HCT116 (cell line): Measurements from ENCODE around the gene CTNNA2. TPM values are rescaled to one million over a fixed set of nuclear protein-coding genes. Genes with fewer than 3 reads are reported as not detected.

Experiments used
- ATAC-seq: fragments of 200-7000 bp; cut with Tn5 transposase; 2 replicates; pipeline ENCODE4 v1.9.1; 2020; ENCODE audit warnings: mild to moderate bottlenecking, moderate library complexity
- BruUV-seq: library from RNA; stranded (reverse); fragments of 400-500 nt; replicated peaks from 2 replicates; lab custom pipeline; 2021; lab: Mats Ljungman, UMichigan
- CTCF ChIA-PET: fragments of 300-600 bp; sonication (Branson Sonifier 250); formaldehyde crosslinking; loops from one replicate; lab custom pipeline; 2021; ENCODE audit warnings: antibody characterized with exemption; lab: Charles Lee
- POLR2A ChIA-PET: fragments of 300-600, 350-600 bp; sonication (Branson Sonifier 250); formaldehyde crosslinking; loops from one replicate; lab custom pipeline; 2021; ENCODE audit warnings: antibody characterized with exemption; lab: Charles Lee
- RAD21 ChIA-PET, 2 experiments: fragments of 300-600 bp; sonication (Branson Sonifier 250); formaldehyde crosslinking; loops; one replicate each; lab custom pipeline; 2023; ENCODE audit warnings: low total read pairs in 2 of 2; ENCODE audit not compliant: uncharacterized antibody in 2 of 2, unreplicated experiment in 2 of 2, low non-redundant PET in 1 of 2; lab: Charles Lee
- DNase-seq: peaks from one replicate; pipeline ENCODE4 v3.0.0-alpha.2; 2010; ENCODE audit warnings: low read depth, low spot score
- H2AFZ ChIP-seq: fragments of 200-600 bp; shearing (Covaris generic), sonication (generic); 2 replicates; pipeline ENCODE4 v1.6.1; 2017; ENCODE audit warnings: low read depth, mixed run types, mixed read lengths, antibody characterized with exemption, low read length; ENCODE audit not compliant: poor library complexity, severe bottlenecking
- H3K27ac ChIP-seq: 2 replicates; pipeline ENCODE4 v1.5.1; 2012; ENCODE audit warnings: low read depth, low read length
- H3K27me3 ChIP-seq: fragments of 200-600 bp; sonication (generic); 2 replicates; pipeline ENCODE4 v1.6.1; 2016; ENCODE audit warnings: mixed run types, low read length, mixed read lengths; ENCODE audit not compliant: insufficient read depth
- H3K36me3 ChIP-seq, 2 experiments: fragments of 200-500 bp in 1 of 2; fragments of 200-600 bp in 1 of 2; sonication (Bioruptor generic) in 1 of 2; sonication (generic) in 1 of 2; 2 replicates each; pipeline versions ENCODE4 v1.5.1 to v1.6.1; 2014 to 2016; ENCODE audit warnings: low read length in 2 of 2, inconsistent platforms in 1 of 2, mixed read lengths in 1 of 2, mixed run types in 1 of 2; ENCODE audit not compliant: insufficient read depth in 2 of 2, control insufficient read depth in 1 of 2
- H3K4me1 ChIP-seq, 2 experiments: fragments of 200-600 bp in 1 of 2; sonication (generic) in 1 of 2; 2 replicates each; pipeline versions ENCODE4 v1.5.1 to v1.6.1; 2012 to 2017; ENCODE audit warnings: low read length in 2 of 2, inconsistent platforms in 1 of 2, mild to moderate bottlenecking in 1 of 2, mixed read lengths in 1 of 2, mixed run types in 1 of 2, moderate library complexity in 1 of 2; ENCODE audit not compliant: insufficient read depth in 2 of 2, control insufficient read depth in 1 of 2
- H3K4me2 ChIP-seq: fragments of 200-600 bp; sonication (generic); 2 replicates; pipeline ENCODE4 v1.6.1; 2017; ENCODE audit warnings: mixed run types, low read length, mixed read lengths
- H3K4me3 ChIP-seq, 2 experiments: fragments of 200-600 bp in 1 of 2; sonication (generic) in 1 of 2; replicated peaks in 1 of 2; 2 replicates each; pipeline ENCODE4 v1.5.1; 2011 to 2016; ENCODE audit warnings: low read length in 2 of 2, control low read depth in 1 of 2, low read depth in 1 of 2, mild to moderate bottlenecking in 1 of 2, mixed read lengths in 1 of 2, mixed run types in 1 of 2
- H3K79me2 ChIP-seq: fragments of 200-600 bp; sonication (generic); 2 replicates; pipeline ENCODE4 v1.6.1; 2017; ENCODE audit warnings: mild to moderate bottlenecking, mixed run types, low read length, moderate library complexity, mixed read lengths; ENCODE audit not compliant: insufficient read depth
- H3K9ac ChIP-seq: fragments of 200-600 bp; sonication (generic); 2 replicates; pipeline ENCODE4 v1.6.1; 2016; ENCODE audit warnings: low read length, mixed read lengths
- H3K9me2 ChIP-seq: fragments of 200-600 bp; sonication (generic), shearing (Covaris generic); 2 replicates; pipeline ENCODE4 v1.6.1; 2017; ENCODE audit warnings: mixed run types, mild to moderate bottlenecking, moderate library complexity; ENCODE audit not compliant: insufficient read depth
- H3K9me3 ChIP-seq, 2 experiments: fragments of 200-500 bp in 1 of 2; fragments of 200-600 bp in 1 of 2; sonication (Bioruptor generic) in 1 of 2; sonication (generic) in 1 of 2; 2 replicates each; pipeline ENCODE4 v1.6.1; 2014 to 2017; ENCODE audit warnings: low read length in 2 of 2, mixed read lengths in 2 of 2, inconsistent platforms in 1 of 2, low read depth in 1 of 2, mild to moderate bottlenecking in 1 of 2, mixed run types in 1 of 2, moderate library complexity in 1 of 2; ENCODE audit not compliant: control insufficient read depth in 1 of 2, insufficient read depth in 1 of 2
- H4K20me1 ChIP-seq: fragments of 200-600 bp; sonication (generic), shearing (Covaris generic); 2 replicates; pipeline ENCODE4 v1.6.1; 2017; ENCODE audit warnings: mixed run types, mild to moderate bottlenecking, moderate library complexity; ENCODE audit not compliant: insufficient read depth
- ATF3 ChIP-seq: IDR thresholded peaks from 2 replicates; pipeline ENCODE4 v1.6.1; 2012
- CEBPB ChIP-seq: IDR thresholded peaks from 2 replicates; pipeline ENCODE4 v1.6.1; 2012; ENCODE audit warnings: low read depth
- EGR1 ChIP-seq: IDR thresholded peaks from 2 replicates; pipeline ENCODE4 v1.6.1; 2012; ENCODE audit warnings: low read depth
- EZH2phosphoT487 ChIP-seq: fragments of 200-600 bp; IDR thresholded peaks from 2 replicates; pipeline ENCODE4 v1.6.1; 2018; ENCODE audit warnings: antibody characterized with exemption, borderline replicate concordance
- FOSL1 ChIP-seq: IDR thresholded peaks from 2 replicates; pipeline ENCODE4 v1.6.1; 2012; ENCODE audit warnings: low read depth
- JUND ChIP-seq: IDR thresholded peaks from 2 replicates; pipeline ENCODE4 v1.6.1; 2012
- MAX ChIP-seq: IDR thresholded peaks from 2 replicates; pipeline ENCODE4 v1.6.1; 2012
- POLR2AphosphoS5 ChIP-seq: IDR thresholded peaks from 2 replicates; pipeline ENCODE4 v1.6.1; 2011; ENCODE audit warnings: mild to moderate bottlenecking, low read depth, low read length, moderate library complexity
- RAD21 ChIP-seq: IDR thresholded peaks from 2 replicates; pipeline ENCODE4 v1.6.1; 2012; ENCODE audit warnings: low read depth, mild to moderate bottlenecking
- TCF7L2 ChIP-seq: IDR thresholded peaks from 2 replicates; pipeline ENCODE4 v1.7.0; 2011; ENCODE audit warnings: borderline replicate concordance, inconsistent platforms; ENCODE audit not compliant: insufficient read depth, insufficient read length; ENCODE audit errors: extremely low read depth
- YY1 ChIP-seq: IDR thresholded peaks from 2 replicates; pipeline ENCODE4 v1.6.1; 2011; ENCODE audit warnings: low read length, low read depth, moderate library complexity, mild to moderate bottlenecking; ENCODE audit not compliant: insufficient replicate concordance; ENCODE audit errors: extremely low read depth
- ZNF274 ChIP-seq: fragments of 200-500 bp; sonication (Bioruptor generic); IDR thresholded peaks from 2 replicates; pipeline ENCODE4 v1.6.1; 2014; ENCODE audit warnings: mild to moderate bottlenecking, low read depth, low read length, inconsistent platforms
- intact Hi-C: fragments of 100-400 bp; cut with micrococcal nuclease; formaldehyde crosslinking; loops from 2 replicates; pipeline ENCODE4 v1.10.0; 2022
- total RNA-seq: library from RNA; stranded (reverse); gene quantifications from one replicate; pipeline ENCODE4 v1.2.1, GENCODE V29; 2021; ENCODE audit not compliant: unreplicated experiment

CTNNA2 gene
- total RNA-seq, 1 experiment from 2014 or later = not detected

GRCh38 chr2:80303909-80304837 is 791.3 kb downstream of the CTNNA2 start, which contains the start of gene LRRTM1:
TSS of gene LRRTM1 (minus strand) at chr2:80304752. CDS start at chr2:80303819, 933 bp downstream.
- CTCF ChIA-PET = no interaction called here
- H3K4me2 ChIP-seq = no peak within 1 kb of the TSS

GRCh38 chr2:80311304-80311703 is 798.5 kb downstream of the CTNNA2 start:
- TF ChIP-seq FOSL1 (no peak), POLR2AphosphoS5 (no peak), RAD21 (no peak), ATF3 (no peak), YY1 (no peak)
- RAD21 ChIA-PET = no interaction called here
- H3K4me3 ChIP-seq = no peak overlapping the region

More at GRCh38 chr2:80303909-80304837, 791.3 kb downstream of the CTNNA2 start, which contains the start of gene LRRTM1:
- no peak for DNase-seq
- intact Hi-C loops = no loop called here
- H3K36me3 ChIP-seq = no peaks in the 10 kb centered on the region
- POLR2A ChIA-PET = no interaction called here
- no peaks in the 10 kb centered on the region for H3K4me1 ChIP-seq
- H3K27me3 ChIP-seq = no peaks in the 10 kb centered on the region
- H2AFZ ChIP-seq = no peak within 1 kb of the TSS
- no peaks in the 10 kb centered on the region for H3K79me2 ChIP-seq
- no peak for TF ChIP-seq EZH2phosphoT487
- TF ChIP-seq CEBPB = no peak
- TF ChIP-seq MAX = no peak
- no peak for TF ChIP-seq JUND
- TF ChIP-seq ZNF274 = no peak
- TF ChIP-seq EGR1 = no peak
- TF ChIP-seq TCF7L2 = no peak
- TF ChIP-seq FOSL1 = no peak
- no peak for TF ChIP-seq RAD21
- no peak for TF ChIP-seq POLR2AphosphoS5
- TF ChIP-seq, all 23 proteins: peak for 0
- H3K4me3 ChIP-seq = no peak within 1 kb of the TSS
- H3K27ac ChIP-seq = no peak within 1 kb of the TSS
- no TSS peak for BruUV-seq
- no peaks in the 10 kb centered on the region for H4K20me1 ChIP-seq
- no peaks in the 10 kb centered on the region for H3K9me2 ChIP-seq
- no peak for ATAC-seq
- H3K9me3 ChIP-seq = peaks cover 2 to 8% of the 10 kb centered on the region in 2 experiments; a peak in 2 of 4 replicates
- no peak within 1 kb of the TSS for H3K9ac ChIP-seq
- RAD21 ChIA-PET = no interaction called here

More at GRCh38 chr2:80311304-80311703, 798.5 kb downstream of the CTNNA2 start:
- H3K27me3 ChIP-seq = no peaks in the 10 kb centered on the region
- H3K27ac ChIP-seq = no peak overlapping the region
- no peak for ATAC-seq
- H3K9me2 ChIP-seq = no peaks in the 10 kb centered on the region
- no TSS peak for BruUV-seq
- intact Hi-C loops = no loop called here
- ChIA-PET POLR2A (no interaction called here), CTCF (no interaction called here)
- H3K36me3 ChIP-seq = no peaks in the 10 kb centered on the region
- H4K20me1 ChIP-seq = no peaks in the 10 kb centered on the region
- no peaks in the 10 kb centered on the region for H3K79me2 ChIP-seq
- H3K9ac ChIP-seq = no peak overlapping the region
- H3K4me2 ChIP-seq = no peak overlapping the region
- H3K9me3 ChIP-seq = no peaks in the 10 kb centered on the region; a peak in 2 of 4 replicates
- DNase-seq = no peak
- no peaks in the 10 kb centered on the region for H3K4me1 ChIP-seq
- H2AFZ ChIP-seq = no peak overlapping the region
